ENCODE measurements around the gene CLHC1. TPM values are rescaled to one million over a fixed set of nuclear protein-coding genes. Genes with fewer than 3 reads are reported as not detected.

The CLHC1 gene
- total RNA-seq, 1 experiment from 2014 or later, result 32.8 TPM

DNA sequence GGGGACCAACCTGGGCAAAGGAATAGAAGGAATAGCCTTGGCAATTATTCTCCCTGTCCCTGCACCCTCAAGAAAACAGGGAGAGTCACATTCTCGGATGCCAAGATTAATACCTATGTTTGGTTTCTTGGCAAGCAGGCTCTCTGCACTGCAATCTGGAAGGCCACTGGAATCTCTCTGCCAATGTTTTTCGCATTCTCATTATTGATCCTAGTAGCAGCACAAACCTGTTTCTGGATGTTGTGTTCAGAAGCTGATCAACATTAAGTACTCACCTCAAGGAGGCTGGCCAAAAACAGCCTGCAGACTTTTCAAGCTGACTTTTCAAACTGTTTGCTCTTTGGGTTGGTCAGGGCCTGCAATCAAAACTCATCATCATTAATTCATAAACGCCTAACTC lies 62.2 kb downstream of the CLHC1 start:
- Mint-ChIP-seq H3K36me3 (ENCODE audit: insufficient read depth, unreplicated experiment) (peaks cover 13% of the 10 kb centered on the region), H3K9me3 (ENCODE audit: unreplicated experiment) (no peaks in the 10 kb centered on the region), H3K4me1 (ENCODE audit: insufficient read depth, unreplicated experiment) (peaks cover 5% of the 10 kb centered on the region), H3K4me3 (ENCODE audit: unreplicated experiment) (no peak overlapping the region), H3K27ac (ENCODE audit: low read depth, unreplicated experiment) (no peak overlapping the region), H3K27me3 (ENCODE audit: insufficient read depth, unreplicated experiment) (no peaks in the 10 kb centered on the region)
- no TSS peak for BruUV-seq (replicated peaks)
- ChIA-PET POLR2A (interaction anchor here (1.5 to 9.0 kb wide), 3 partner anchors 8 to 270 kb away, joined by 4 to 104 read pairs (median 14); partner anchors contain the start of gene RTN4), CTCF (interaction anchor here (1.0 to 11.6 kb wide), 6 partner anchors 13 to 328 kb away, joined by 3 to 169 read pairs (median 52); partner anchors contain the start of gene RTN4)
- intact Hi-C loops (cut with micrococcal nuclease), result loop anchor here (5.0 to 10.0 kb wide), 3 partner anchors 98 to 415 kb away; no protein-coding TSS in a partner anchor
- TF ChIP-seq, protein P1, sequence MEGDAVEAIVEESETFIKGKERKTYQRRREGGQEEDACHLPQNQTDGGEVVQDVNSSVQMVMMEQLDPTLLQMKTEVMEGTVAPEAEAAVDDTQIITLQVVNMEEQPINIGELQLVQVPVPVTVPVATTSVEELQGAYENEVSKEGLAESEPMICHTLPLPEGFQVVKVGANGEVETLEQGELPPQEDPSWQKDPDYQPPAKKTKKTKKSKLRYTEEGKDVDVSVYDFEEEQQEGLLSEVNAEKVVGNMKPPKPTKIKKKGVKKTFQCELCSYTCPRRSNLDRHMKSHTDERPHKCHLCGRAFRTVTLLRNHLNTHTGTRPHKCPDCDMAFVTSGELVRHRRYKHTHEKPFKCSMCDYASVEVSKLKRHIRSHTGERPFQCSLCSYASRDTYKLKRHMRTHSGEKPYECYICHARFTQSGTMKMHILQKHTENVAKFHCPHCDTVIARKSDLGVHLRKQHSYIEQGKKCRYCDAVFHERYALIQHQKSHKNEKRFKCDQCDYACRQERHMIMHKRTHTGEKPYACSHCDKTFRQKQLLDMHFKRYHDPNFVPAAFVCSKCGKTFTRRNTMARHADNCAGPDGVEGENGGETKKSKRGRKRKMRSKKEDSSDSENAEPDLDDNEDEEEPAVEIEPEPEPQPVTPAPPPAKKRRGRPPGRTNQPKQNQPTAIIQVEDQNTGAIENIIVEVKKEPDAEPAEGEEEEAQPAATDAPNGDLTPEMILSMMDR (IDR thresholded peaks at IDR 0.05; ENCODE audit: unreplicated experiment), result no peak
- no peak for DNase-seq (ENCODE audit: unreplicated experiment)

DNA sequence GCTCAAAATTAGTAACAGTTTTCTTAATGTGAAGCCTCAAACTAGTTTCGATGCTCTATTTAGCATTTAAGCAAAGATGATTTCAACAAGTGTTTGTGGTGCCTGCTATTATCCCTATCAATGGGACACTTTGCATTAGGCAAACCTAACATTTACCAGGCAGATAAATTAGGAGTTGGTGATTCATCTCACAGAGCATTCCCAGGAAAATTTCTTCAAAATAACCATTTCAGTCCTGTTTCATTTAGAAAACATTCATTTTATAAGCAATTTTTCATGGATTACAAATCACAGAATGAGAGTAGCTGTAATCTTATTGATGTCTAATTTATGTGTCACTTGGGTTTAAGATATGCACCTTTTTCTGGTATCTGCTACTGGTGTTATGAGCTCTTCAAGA lies 62.7 kb downstream of the CLHC1 start:
- ChIA-PET POLR2A (interaction anchor here (1.0 to 9.0 kb wide), 7 partner anchors 8 to 269 kb away, joined by 3 to 104 read pairs (median 4); partner anchors contain the start of gene RTN4), CTCF (interaction anchor here (0.5 to 11.6 kb wide), 29 partner anchors 8 to 370 kb away, joined by 3 to 169 read pairs (median 4); partner anchors contain the start of gene RTN4)
- Mint-ChIP-seq H3K4me1 (ENCODE audit: insufficient read depth, unreplicated experiment) (peaks cover 5% of the 10 kb centered on the region), H3K27me3 (ENCODE audit: insufficient read depth, unreplicated experiment) (no peaks in the 10 kb centered on the region), H3K9me3 (ENCODE audit: unreplicated experiment) (no peaks in the 10 kb centered on the region), H3K36me3 (ENCODE audit: insufficient read depth, unreplicated experiment) (peaks cover 13% of the 10 kb centered on the region), H3K27ac (ENCODE audit: low read depth, unreplicated experiment) (no peak overlapping the region), H3K4me3 (ENCODE audit: unreplicated experiment) (no peak overlapping the region)
- BruUV-seq (replicated peaks), result no TSS peak
- DNase-seq (ENCODE audit: unreplicated experiment), result no peak
- intact Hi-C loops (cut with micrococcal nuclease), result loop anchor here (5.0 kb wide), 2 partner anchors 97 to 332 kb away; no protein-coding TSS in a partner anchor
- TF ChIP-seq, protein P1 (IDR thresholded peaks at IDR 0.05; ENCODE audit: unreplicated experiment), result no peak

DNA sequence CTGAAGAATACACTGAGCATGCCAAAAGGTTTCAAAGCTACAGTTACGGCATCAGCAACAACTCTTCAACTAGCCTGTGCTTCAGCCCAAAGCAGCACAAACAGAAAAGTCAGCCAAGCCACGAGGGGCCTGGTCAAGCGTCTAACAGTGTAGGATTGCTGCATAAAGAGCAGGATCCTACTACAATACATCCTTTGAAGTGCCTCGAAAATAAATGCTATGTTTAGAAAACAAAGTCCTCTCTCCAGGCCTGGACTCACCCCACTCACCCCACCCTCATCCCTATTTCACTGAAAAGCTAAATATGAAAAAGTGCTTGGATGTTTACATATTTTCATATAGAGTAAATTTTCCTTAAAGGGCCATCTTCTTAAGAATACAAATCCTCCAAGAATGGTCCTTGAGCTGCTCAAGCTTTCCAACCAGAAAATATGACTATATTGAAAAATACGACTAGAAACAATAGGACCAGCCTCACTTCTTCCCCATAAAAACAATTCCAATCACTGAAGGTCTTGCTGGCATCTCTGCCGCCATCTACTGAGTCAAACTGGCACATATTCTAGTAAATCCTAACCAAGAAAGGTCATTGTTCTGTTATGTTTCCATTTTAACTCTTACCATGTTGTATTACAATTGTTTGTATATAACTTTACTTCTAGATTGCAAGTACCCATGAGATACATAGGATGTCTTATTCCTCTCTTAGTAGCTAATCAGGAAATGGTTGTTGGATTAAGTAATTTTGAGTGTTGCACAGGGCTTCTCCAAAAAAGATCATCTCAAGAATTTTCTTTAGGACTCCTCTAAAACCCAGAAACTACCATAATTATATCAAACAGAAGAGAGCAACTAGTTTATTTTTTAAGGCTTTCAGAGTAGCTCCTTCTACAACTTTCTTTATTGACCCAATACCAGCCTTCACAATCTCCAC lies 63.6 kb downstream of the CLHC1 start:
- no peaks in the 10 kb centered on the region for H3K9me3 Mint-ChIP-seq (ENCODE audit: unreplicated experiment)
- H3K4me3 Mint-ChIP-seq (ENCODE audit: unreplicated experiment), result no peak overlapping the region
- no peak overlapping the region for H3K27ac Mint-ChIP-seq (ENCODE audit: low read depth, unreplicated experiment)
- no TSS peak for BruUV-seq (replicated peaks)
- ChIA-PET POLR2A (interaction anchor here (0.6 to 9.0 kb wide), 11 partner anchors 9 to 268 kb away, joined by 3 to 104 read pairs (median 4); partner anchors contain the start of gene RTN4), CTCF (interaction anchor here (0.5 to 11.6 kb wide), 56 partner anchors 9 to 1172 kb away, joined by 3 to 169 read pairs (median 4); partner anchors contain the start of gene RTN4)
- H3K27me3 Mint-ChIP-seq (ENCODE audit: insufficient read depth, unreplicated experiment), result no peaks in the 10 kb centered on the region
- H3K36me3 Mint-ChIP-seq (ENCODE audit: insufficient read depth, unreplicated experiment), result peaks cover 13% of the 10 kb centered on the region
- TF ChIP-seq, protein P1 (IDR thresholded peaks at IDR 0.05; ENCODE audit: unreplicated experiment), result peak; percentile 81
- H3K4me1 Mint-ChIP-seq (ENCODE audit: insufficient read depth, unreplicated experiment), result peaks cover 13% of the 10 kb centered on the region
- intact Hi-C loops (cut with micrococcal nuclease), result loop anchor here (1.0 to 5.0 kb wide), 5 partner anchors 96 to 331 kb away; partner anchors contain the start of gene RTN4
- DNase-seq (ENCODE audit: unreplicated experiment), result peak; percentile 72

DNA sequence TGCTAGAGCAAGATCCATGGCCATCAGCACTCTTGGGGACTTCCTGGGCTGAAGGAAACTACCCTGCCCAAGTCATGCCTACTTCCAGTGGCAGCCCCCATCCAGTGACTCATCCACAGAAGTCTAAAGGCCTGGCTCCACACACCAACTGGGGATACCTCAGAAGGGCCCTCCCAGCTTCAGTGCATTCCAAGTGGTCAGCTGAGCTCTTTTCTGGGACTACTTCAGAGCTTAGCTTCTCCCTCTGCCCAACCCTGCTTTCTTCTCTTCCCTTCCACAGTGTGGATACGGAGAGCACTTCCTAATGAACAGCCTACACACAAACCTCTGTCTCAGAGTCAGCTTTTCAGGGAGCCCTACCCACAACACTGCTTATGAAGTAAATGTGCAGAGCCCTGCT lies 66.5 kb downstream of the CLHC1 start:
- Mint-ChIP-seq H3K36me3 (ENCODE audit: insufficient read depth, unreplicated experiment) (peaks cover 6% of the 10 kb centered on the region), H3K4me3 (ENCODE audit: unreplicated experiment) (no peak overlapping the region), H3K4me1 (ENCODE audit: insufficient read depth, unreplicated experiment) (peaks cover 24% of the 10 kb centered on the region), H3K9me3 (ENCODE audit: unreplicated experiment) (no peaks in the 10 kb centered on the region), H3K27me3 (ENCODE audit: insufficient read depth, unreplicated experiment) (no peaks in the 10 kb centered on the region), H3K27ac (ENCODE audit: low read depth, unreplicated experiment) (no peak overlapping the region)
- TF ChIP-seq, protein P1 (IDR thresholded peaks at IDR 0.05; ENCODE audit: unreplicated experiment), result no peak
- no TSS peak for BruUV-seq (replicated peaks)
- CTCF ChIA-PET, result interaction anchor here (1.3 to 11.6 kb wide), 6 partner anchors 9 to 266 kb away, joined by 3 to 169 read pairs (median 6); no protein-coding TSS in a partner anchor
- intact Hi-C loops (cut with micrococcal nuclease), result loop anchor here (5.0 kb wide), 2 partner anchors 93 to 328 kb away; no protein-coding TSS in a partner anchor
- peak; percentile 23 for DNase-seq (ENCODE audit: unreplicated experiment)
- POLR2A ChIA-PET, result interaction anchor here (0.6 to 9.0 kb wide), 4 partner anchors 12 to 115 kb away, joined by 3 to 104 read pairs (median 4); partner anchors contain the start of gene RTN4

Data from MCF 10A (cell line).